HG03354 (cell line): ENCODE data around the gene ZNF41.

Experiments used
- ATAC-seq: cut with Tn5 transposase; IDR thresholded peaks from one replicate; pipeline ENCODE4 v1.9.1; 2021; ENCODE audit warnings: mild to moderate bottlenecking; ENCODE audit not compliant: unreplicated experiment, poor library complexity, severe bottlenecking

The ZNF41 gene

DNA sequence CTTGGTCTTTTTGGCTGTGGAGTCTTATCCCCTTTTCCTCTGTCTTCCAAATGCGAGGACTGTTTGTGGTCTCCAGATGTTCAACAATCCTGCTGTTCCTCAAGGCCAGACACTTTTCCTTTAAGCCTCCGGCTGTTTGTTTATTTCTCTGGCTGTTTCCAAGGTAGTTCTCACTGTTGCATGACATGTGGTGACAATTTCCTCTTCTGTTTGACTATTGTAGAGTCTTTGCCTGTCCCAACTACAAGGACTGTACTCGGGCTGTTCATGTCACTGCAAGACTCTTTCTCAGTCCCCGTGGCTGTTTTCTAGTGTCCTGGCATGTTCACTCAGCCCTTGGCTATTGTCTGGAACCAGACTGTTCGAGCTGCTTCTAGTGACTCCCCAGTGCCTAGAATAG, 62.1 kb downstream of the ZNF41 start:
- ATAC-seq = no peak

DNA sequence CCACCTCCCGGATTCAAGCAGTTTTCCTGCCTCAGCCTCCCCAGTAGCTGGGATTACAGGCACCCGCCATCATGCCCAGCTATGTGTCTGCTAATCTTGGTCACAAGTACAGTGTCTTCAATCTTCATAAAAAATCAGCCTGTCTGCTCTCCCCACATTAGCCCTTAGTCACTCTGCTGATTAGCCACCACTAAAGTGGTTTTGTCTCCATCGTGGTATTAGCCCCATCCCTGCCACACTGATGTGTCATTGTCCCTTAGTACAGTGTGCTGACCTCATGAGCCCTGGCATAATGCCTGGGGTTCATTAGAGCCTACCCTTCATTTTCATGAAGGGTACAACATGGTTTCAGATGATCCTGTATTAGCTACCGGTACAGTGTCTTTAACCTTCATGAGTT, 62.8 kb downstream of the ZNF41 start:
- no peak for ATAC-seq

DNA sequence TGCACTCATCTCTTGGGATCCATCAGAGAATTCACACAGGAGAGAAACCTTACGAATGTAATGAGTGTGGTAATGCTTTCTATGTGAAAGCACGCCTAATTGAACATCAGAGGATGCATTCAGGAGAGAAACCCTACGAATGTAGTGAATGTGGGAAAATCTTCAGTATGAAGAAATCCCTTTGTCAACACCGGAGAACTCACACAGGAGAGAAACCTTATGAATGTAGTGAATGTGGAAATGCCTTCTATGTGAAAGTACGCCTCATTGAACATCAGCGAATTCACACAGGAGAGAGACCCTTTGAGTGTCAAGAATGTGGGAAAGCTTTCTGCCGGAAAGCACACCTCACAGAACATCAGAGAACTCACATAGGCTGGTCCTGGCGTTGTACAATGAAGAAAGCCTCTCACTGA, 69.8 kb downstream of the ZNF41 start:
- ATAC-seq = no peak
